ENCODE results near the gene HLA-DQA2.
"Not testable (repeated sequence)": the region's sequence is repeated elsewhere in the genome, so short reads cannot be mapped to it uniquely, and the experiment has no call there.

The HLA-DQA2 gene

GRCh38 chr6:32741031-32741960 lies at the start of gene HLA-DQA2:
Gene HLA-DQA2 (plus strand): TSS chr6:32741391. CDS start chr6:32741444, 53 bp downstream.
- no peak for DNase-seq

GRCh38 chr6:32692019-32692418 lies 49.2 kb upstream of the HLA-DQA2 start:
- DNase-seq: peak; percentile 7

- DNase-seq: no peak
Observed at GRCh38 chr6:32697031-32697430, 44.2 kb upstream of the HLA-DQA2 start.

GRCh38 chr6:32700391-32701040 lies 40.7 kb upstream of the HLA-DQA2 start:
- DNase-seq: peak; percentile 39

GRCh38 chr6:32703347-32703746 lies 37.8 kb upstream of the HLA-DQA2 start:
- DNase-seq: no peak

GRCh38 chr6:32705164-32705563 lies 36.0 kb upstream of the HLA-DQA2 start:
- DNase-seq: not testable (repeated sequence)

GRCh38 chr6:32709625-32710024 lies 31.6 kb upstream of the HLA-DQA2 start:
- DNase-seq: no peak

GRCh38 chr6:32713241-32713640 lies 27.9 kb upstream of the HLA-DQA2 start:
- DNase-seq: no peak

GRCh38 chr6:32716396-32716795 lies 24.8 kb upstream of the HLA-DQA2 start:
- no peak for DNase-seq

- DNase-seq: no peak
Observed at GRCh38 chr6:32718879-32719278, 22.3 kb upstream of the HLA-DQA2 start.

GRCh38 chr6:32738126-32738525 lies 3.1 kb upstream of the HLA-DQA2 start:
- no peak for DNase-seq

GRCh38 chr6:32742374-32742773 lies 1.2 kb downstream of the HLA-DQA2 start:
- DNase-seq: no peak

- DNase-seq: no peak
Observed at GRCh38 chr6:32744776-32745175, 3.6 kb downstream of the HLA-DQA2 start.

- DNase-seq: not testable (repeated sequence)
Observed at GRCh38 chr6:32745649-32746048, 4.5 kb downstream of the HLA-DQA2 start.

- DNase-seq: peak; percentile 49
Observed at GRCh38 chr6:32752580-32752979, 11.4 kb downstream of the HLA-DQA2 start.

- DNase-seq: no peak
Observed at GRCh38 chr6:32759669-32760068, 18.5 kb downstream of the HLA-DQA2 start.

GRCh38 chr6:32761072-32761471 lies 19.9 kb downstream of the HLA-DQA2 start:
- no peak for DNase-seq

GRCh38 chr6:32761548-32761947 lies 20.4 kb downstream of the HLA-DQA2 start:
- no peak for DNase-seq

GRCh38 chr6:32763421-32763820 lies 22.2 kb downstream of the HLA-DQA2 start, which contains the start of gene HLA-DQB2:
Gene HLA-DQB2 (minus strand): TSS chr6:32763532. CDS start chr6:32763470, 62 bp downstream.
- no peak for DNase-seq

GRCh38 chr6:32764048-32764447 lies 22.9 kb downstream of the HLA-DQA2 start:
- no peak for DNase-seq

- no peak for DNase-seq
Observed at GRCh38 chr6:32772656-32773055, 31.5 kb downstream of the HLA-DQA2 start.

- no peak for DNase-seq
Observed at GRCh38 chr6:32774426-32774825, 33.2 kb downstream of the HLA-DQA2 start.

GRCh38 chr6:32775071-32775470 lies 33.9 kb downstream of the HLA-DQA2 start:
- DNase-seq: no peak

- DNase-seq: no peak
Observed at GRCh38 chr6:32779036-32779435, 37.8 kb downstream of the HLA-DQA2 start.

Data from NCI-H226 (cell line).